Vagina (tissue), 2 donors: ENCODE data around the gene FLVCR1.

Experiments
- CTCF ChIP-seq, 3 experiments: fragments of 450-650 bp in 2 of 3; fragments of 200-600 bp in 1 of 3; sonication (generic) in 1 of 3; IDR thresholded peaks; one replicate each; pipeline ENCODE4 v1.5.1; 2017 to 2019; ENCODE audit warnings: antibody characterized with exemption in 3 of 3, mild to moderate bottlenecking in 2 of 3, moderate library complexity in 2 of 3
- POLR2A ChIP-seq, 2 donors: fragments of 450-650 bp; IDR thresholded peaks; one replicate each; pipeline ENCODE4 v1.6.1; 2017; ENCODE audit warnings: antibody characterized with exemption in 2 of 2, mild to moderate bottlenecking in 2 of 2, moderate library complexity in 2 of 2

DNA sequence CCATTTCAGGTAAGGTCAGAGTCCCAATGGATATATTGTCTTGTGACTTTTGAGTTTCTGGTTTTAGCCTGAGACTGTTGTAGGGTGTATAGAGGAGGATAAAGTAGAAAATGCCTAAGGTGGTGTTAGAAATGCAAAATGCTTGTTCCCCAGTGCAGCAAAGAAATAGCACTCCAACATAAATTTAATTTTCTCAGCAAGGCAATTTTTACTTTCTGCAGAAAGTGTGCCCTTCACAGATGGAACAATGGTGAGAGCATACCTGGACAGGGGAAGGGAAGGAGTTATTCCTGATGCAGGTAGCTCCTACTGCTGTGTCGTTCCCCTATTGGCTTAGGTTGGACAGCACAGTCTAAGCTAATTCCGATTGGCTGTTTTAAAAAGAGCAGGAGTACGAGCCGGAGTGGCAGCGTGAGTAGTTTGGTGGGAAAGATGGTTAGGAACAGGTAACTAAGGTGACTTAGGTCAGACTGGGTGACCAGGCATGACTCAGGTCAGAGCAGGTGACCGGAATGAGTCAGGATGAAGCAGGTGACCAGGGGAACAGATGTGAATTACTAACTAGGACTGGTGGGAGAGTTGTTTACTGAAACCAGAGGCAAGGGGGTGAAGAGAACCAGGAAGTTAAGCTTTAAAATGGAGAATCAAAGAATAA, 32.1 kb upstream of the FLVCR1 start:
- TF ChIP-seq CTCF (IDR thresholded peaks at IDR 0.05) (no peak), POLR2A (IDR thresholded peaks at IDR 0.05) (no peak)
